ENCODE results near the gene DDX47. TPM values are rescaled to one million over a fixed set of nuclear protein-coding genes. Genes with fewer than 3 reads are reported as not detected.

The DDX47 gene
- total RNA-seq, 1 experiment from 2014 or later: 60.5 TPM

DNA sequence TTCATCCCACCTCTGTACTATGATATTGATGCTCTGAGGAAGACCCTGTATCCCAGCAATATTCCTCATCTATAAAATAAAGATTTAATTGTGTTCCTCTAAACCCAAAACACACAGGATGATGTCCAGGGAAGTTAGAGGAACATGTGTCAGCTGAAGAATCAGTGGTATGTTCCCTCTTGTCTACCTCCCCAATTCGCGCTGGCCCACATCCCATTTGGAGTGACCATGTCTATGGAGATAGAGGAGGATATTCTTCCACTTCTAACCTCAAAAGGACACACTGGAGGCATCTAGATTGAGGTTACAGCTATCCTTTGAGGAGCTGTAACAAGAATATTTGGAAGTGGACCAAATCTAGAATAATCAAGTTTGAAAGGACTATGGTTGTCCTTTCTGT is 29.0 kb upstream of the DDX47 start:
- no peaks in the 10 kb centered on the region for H3K9me3 Mint-ChIP-seq (ENCODE audit: low read depth, unreplicated experiment)
- CTCF ChIA-PET: interaction anchor here (0.7 kb wide), 1 partner anchor 58 kb away, joined by 7 read pairs; no protein-coding TSS in a partner anchor
- no TSS peak for BruUV-seq (replicated peaks)
- TF ChIP-seq, protein P1, sequence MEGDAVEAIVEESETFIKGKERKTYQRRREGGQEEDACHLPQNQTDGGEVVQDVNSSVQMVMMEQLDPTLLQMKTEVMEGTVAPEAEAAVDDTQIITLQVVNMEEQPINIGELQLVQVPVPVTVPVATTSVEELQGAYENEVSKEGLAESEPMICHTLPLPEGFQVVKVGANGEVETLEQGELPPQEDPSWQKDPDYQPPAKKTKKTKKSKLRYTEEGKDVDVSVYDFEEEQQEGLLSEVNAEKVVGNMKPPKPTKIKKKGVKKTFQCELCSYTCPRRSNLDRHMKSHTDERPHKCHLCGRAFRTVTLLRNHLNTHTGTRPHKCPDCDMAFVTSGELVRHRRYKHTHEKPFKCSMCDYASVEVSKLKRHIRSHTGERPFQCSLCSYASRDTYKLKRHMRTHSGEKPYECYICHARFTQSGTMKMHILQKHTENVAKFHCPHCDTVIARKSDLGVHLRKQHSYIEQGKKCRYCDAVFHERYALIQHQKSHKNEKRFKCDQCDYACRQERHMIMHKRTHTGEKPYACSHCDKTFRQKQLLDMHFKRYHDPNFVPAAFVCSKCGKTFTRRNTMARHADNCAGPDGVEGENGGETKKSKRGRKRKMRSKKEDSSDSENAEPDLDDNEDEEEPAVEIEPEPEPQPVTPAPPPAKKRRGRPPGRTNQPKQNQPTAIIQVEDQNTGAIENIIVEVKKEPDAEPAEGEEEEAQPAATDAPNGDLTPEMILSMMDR (IDR thresholded peaks at IDR 0.05; ENCODE audit: unreplicated experiment): no peak
- H3K4me1 Mint-ChIP-seq (ENCODE audit: low read depth, unreplicated experiment): peaks cover 31% of the 10 kb centered on the region
- H3K36me3 Mint-ChIP-seq (ENCODE audit: insufficient read depth, unreplicated experiment): peaks cover 15% of the 10 kb centered on the region
- H3K27ac Mint-ChIP-seq (ENCODE audit: unreplicated experiment): no peak overlapping the region
- H3K4me3 Mint-ChIP-seq (ENCODE audit: low read depth, unreplicated experiment): no peak overlapping the region
- no peaks in the 10 kb centered on the region for H3K27me3 Mint-ChIP-seq (ENCODE audit: unreplicated experiment)
- DNase-seq: no peak
- intact Hi-C loops (cut with micrococcal nuclease; ENCODE audit: unreplicated experiment): no loop called here

DNA sequence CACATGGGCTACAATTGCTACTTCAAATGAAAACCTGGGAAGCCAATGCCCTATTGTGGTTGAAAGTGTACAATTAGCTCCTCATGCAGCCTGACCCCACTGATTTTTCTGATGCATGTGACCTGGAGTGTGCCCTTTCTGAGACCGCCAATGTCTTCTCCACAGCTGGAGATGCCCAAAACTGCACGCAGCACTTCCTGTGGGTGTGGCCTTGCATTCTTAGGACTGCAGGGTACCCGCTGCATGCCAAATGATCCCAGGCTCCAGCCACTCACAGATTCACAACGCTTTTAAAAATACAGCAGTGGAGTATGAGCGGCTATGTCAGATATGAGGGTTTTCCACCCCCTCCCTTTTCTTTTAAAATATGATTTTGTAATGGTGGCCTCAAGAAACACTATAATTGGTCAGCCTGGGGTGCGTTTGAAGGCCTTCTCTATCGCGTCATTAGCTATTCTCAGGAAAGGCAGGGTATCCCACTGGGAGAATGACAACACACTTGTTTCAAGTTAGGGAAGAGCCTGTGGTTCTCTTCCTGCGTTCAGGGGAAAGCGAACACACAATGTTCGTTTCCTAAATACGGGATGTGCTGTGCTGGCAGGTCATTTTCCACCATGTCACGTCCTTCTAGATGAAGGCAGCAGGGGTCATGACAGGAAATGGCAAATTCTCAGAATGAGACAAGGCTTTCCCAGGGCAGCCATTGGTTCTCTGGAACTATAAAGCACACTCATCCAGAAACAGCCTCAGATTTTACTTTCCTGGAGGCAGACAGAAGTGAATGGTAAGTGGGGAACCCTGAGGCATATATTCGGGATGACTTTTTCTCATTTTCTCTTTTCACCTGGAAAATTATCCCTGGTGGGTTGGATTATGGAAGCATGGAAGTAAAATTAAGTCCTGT is 28.0 kb upstream of the DDX47 start, which contains the start of gene APOLD1:
APOLD1 (plus strand) TSS at position 749 of the 904 bp plus-strand sequence; CDS start at position 782, 33 bp downstream.
- CTCF ChIA-PET: no interaction called here
- no peaks in the 10 kb centered on the region for H3K9me3 Mint-ChIP-seq (ENCODE audit: low read depth, unreplicated experiment)
- H3K4me3 Mint-ChIP-seq (ENCODE audit: low read depth, unreplicated experiment): peak within 1 kb of the TSS; percentile 66
- H3K27me3 Mint-ChIP-seq (ENCODE audit: unreplicated experiment): no peaks in the 10 kb centered on the region
- TF ChIP-seq, protein P1 (IDR thresholded peaks at IDR 0.05; ENCODE audit: unreplicated experiment): no peak
- no TSS peak for BruUV-seq (replicated peaks)
- H3K36me3 Mint-ChIP-seq (ENCODE audit: insufficient read depth, unreplicated experiment): peaks cover 15% of the 10 kb centered on the region
- DNase-seq: no peak
- intact Hi-C loops (cut with micrococcal nuclease; ENCODE audit: unreplicated experiment): loop anchor here (5.0 kb wide), 2 partner anchors 37 to 107 kb away; partner anchors contain the start of gene GPRC5A
- peak within 1 kb of the TSS; percentile 78 for H3K27ac Mint-ChIP-seq (ENCODE audit: unreplicated experiment)
- H3K4me1 Mint-ChIP-seq (ENCODE audit: low read depth, unreplicated experiment): peaks cover 27% of the 10 kb centered on the region

DNA sequence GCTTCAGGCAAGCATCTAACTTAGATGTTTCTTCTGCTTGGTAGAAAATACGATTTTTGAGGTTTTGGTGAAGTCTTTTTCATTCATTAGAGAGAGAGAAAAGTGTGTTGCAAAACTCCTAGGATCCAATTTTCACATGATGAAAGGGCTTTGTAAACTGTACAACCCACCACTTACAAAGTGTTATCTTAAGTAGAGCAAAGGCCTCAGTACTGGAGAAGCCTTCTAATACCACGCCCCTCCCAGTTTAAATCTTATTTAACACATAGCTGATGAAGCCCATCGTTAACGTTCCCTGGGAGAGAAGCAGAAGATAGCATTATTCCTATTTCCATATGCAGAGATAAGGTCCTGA is 26.8 kb upstream of the DDX47 start:
- H3K36me3 Mint-ChIP-seq (ENCODE audit: insufficient read depth, unreplicated experiment): peaks cover 15% of the 10 kb centered on the region
- TF ChIP-seq, protein P1 (IDR thresholded peaks at IDR 0.05; ENCODE audit: unreplicated experiment): no peak
- H3K9me3 Mint-ChIP-seq (ENCODE audit: low read depth, unreplicated experiment): no peaks in the 10 kb centered on the region
- intact Hi-C loops (cut with micrococcal nuclease; ENCODE audit: unreplicated experiment): loop anchor here (5.0 kb wide), 2 partner anchors 36 to 106 kb away; partner anchors contain the start of gene GPRC5A
- CTCF ChIA-PET: interaction anchor here (0.6 to 2.2 kb wide), 5 partner anchors 10 to 49 kb away, joined by 3 to 9 read pairs (median 6); partner anchors contain the start of gene DDX47
- no peaks in the 10 kb centered on the region for H3K27me3 Mint-ChIP-seq (ENCODE audit: unreplicated experiment)
- H3K4me1 Mint-ChIP-seq (ENCODE audit: low read depth, unreplicated experiment): peaks cover 38% of the 10 kb centered on the region
- BruUV-seq (replicated peaks): no TSS peak
- no peak for DNase-seq
- H3K27ac Mint-ChIP-seq (ENCODE audit: unreplicated experiment): peak overlapping the region; percentile 78
- peak overlapping the region; percentile 66 for H3K4me3 Mint-ChIP-seq (ENCODE audit: low read depth, unreplicated experiment)

DNA sequence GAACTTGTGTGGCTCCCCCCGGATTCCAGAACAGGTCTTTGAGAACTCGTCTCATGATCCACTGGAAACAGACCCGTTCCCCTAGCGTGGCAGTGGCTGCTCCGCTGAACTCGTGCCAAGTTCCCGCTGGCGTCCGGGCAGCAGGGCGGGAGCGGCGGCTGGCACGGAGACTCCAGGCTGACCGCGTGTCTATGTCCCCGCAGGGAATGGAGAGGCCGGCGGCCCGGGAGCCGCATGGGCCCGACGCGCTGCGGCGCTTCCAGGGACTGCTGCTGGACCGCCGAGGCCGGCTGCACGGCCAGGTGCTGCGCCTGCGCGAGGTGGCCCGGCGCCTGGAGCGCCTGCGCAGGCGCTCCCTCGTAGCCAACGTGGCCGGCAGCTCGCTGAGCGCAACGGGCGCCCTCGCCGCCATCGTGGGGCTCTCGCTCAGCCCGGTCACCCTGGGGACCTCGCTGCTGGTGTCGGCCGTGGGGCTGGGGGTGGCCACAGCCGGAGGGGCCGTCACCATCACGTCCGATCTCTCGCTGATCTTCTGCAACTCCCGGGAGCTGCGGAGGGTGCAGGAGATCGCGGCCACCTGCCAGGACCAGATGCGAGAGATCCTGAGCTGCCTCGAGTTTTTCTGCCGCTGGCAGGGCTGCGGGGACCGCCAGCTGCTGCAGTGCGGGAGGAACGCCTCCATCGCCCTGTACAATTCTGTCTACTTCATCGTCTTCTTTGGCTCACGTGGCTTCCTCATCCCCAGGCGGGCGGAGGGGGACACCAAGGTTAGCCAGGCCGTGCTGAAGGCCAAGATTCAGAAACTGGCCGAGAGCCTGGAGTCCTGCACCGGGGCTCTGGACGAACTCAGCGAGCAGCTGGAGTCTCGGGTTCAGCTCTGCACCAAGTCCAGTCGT is 26.2 kb upstream of the DDX47 start:
- Mint-ChIP-seq H3K4me1 (ENCODE audit: low read depth, unreplicated experiment) (peaks cover 44% of the 10 kb centered on the region), H3K27me3 (ENCODE audit: unreplicated experiment) (no peaks in the 10 kb centered on the region), H3K4me3 (ENCODE audit: low read depth, unreplicated experiment) (peak overlapping the region; percentile 66), H3K27ac (ENCODE audit: unreplicated experiment) (peak overlapping the region; percentile 78), H3K36me3 (ENCODE audit: insufficient read depth, unreplicated experiment) (peaks cover 15% of the 10 kb centered on the region), H3K9me3 (ENCODE audit: low read depth, unreplicated experiment) (no peaks in the 10 kb centered on the region)
- BruUV-seq (replicated peaks): no TSS peak
- peak; percentile 81 for DNase-seq
- intact Hi-C loops (cut with micrococcal nuclease; ENCODE audit: unreplicated experiment): loop anchor here (5.0 kb wide), 2 partner anchors 35 to 105 kb away; partner anchors contain the start of gene GPRC5A
- CTCF ChIA-PET: interaction anchor here (0.5 to 2.2 kb wide), 9 partner anchors 11 to 114 kb away, joined by 3 to 9 read pairs (median 4); partner anchors contain the start of gene DDX47
- TF ChIP-seq, protein P1 (IDR thresholded peaks at IDR 0.05; ENCODE audit: unreplicated experiment): no peak

Measured in Calu3 (cell line).